H1 (cell line): Measurements from ENCODE around the gene CAPN7. TPM values are rescaled to one million over a fixed set of nuclear protein-coding genes. Genes with fewer than 3 reads are reported as not detected.
A peak's percentile ranks its signal among the peaks of the same experiment; 100 is the strongest.

ENCODE experiments used
- BRCA1 ChIP-seq: IDR thresholded peaks from 2 replicates; pipeline ENCODE4 v1.6.1; 2012; ENCODE audit warnings: low read depth, low read length, improper control_type of control experiment
- CHD7 ChIP-seq: fragments of 300-600 bp; sonication (generic); IDR thresholded peaks from 2 replicates; pipeline ENCODE4 v1.7.1; 2012; ENCODE audit warnings: low read length, moderate library complexity, mild to moderate bottlenecking, inconsistent platforms; ENCODE audit not compliant: insufficient replicate concordance
- FOSL1 ChIP-seq: IDR thresholded peaks from 2 replicates; pipeline ENCODE4 v1.6.1; 2011; ENCODE audit warnings: mild to moderate bottlenecking, low read depth, low read length, moderate library complexity; ENCODE audit not compliant: insufficient read depth
- GTF2F1 ChIP-seq: IDR thresholded peaks from 2 replicates; pipeline ENCODE4 v1.6.1; 2012; ENCODE audit warnings: low read depth, low read length, improper control_type of control experiment, borderline replicate concordance
- JUND ChIP-seq: IDR thresholded peaks from 2 replicates; pipeline ENCODE4 v1.6.1; 2011; ENCODE audit warnings: mild to moderate bottlenecking, improper control_type of control experiment, low read length
- RAD21 ChIP-seq, 2 experiments: IDR thresholded peaks in 1 of 2; conservative IDR thresholded peaks in 1 of 2; 2 replicates each; pipeline ENCODE4 v1.6.1; 2011; ENCODE audit warnings: low read depth in 2 of 2, low read length in 2 of 2, improper control_type of control experiment in 1 of 2, inconsistent platforms in 1 of 2, mild to moderate bottlenecking in 1 of 2, moderate library complexity in 1 of 2
- SP4 ChIP-seq: IDR thresholded peaks from 2 replicates; pipeline ENCODE4 v1.6.1; 2012; ENCODE audit warnings: low read length, inconsistent platforms
- ZNF274 ChIP-seq: IDR thresholded peaks from 2 replicates; pipeline ENCODE4 v1.7.0; 2012; ENCODE audit warnings: low read length, borderline replicate concordance; ENCODE audit errors: extremely low read depth
- polyA plus RNA-seq, 7 experiments: library from polyadenylated mRNA; depleted of rRNA in 3 of 7; stranded (reverse) in 5 of 7; unstranded in 2 of 7; fragments of >200 nt in 5 of 7; fragments of 200-250 nt in 2 of 7; gene quantifications; 1 replicate in 5 of 7; 2 replicates in 1 of 7; 4 replicates in 1 of 7; pipeline versions ENCODE4 v1.2.1 to v1.2.3, GENCODE V29; 2011 to 2013; ENCODE audit warnings: missing spikeins in 2 of 7, mixed read lengths in 2 of 7
- total RNA-seq: library from RNA; stranded (reverse); fragmentation: NEBNext Ultra II Directional; extraction: Animal tissue kit (Norgen Biotek cat#: 25700); gene quantifications from 2 replicates; pipeline ENCODE4 v1.2.1, GENCODE V29; 2021

Gene CAPN7
- total and polyA plus RNA-seq, 2 of the 8 experiments (the other 6 are each of a cell fraction or from before 2014, with no cell fraction given) = 5.3 to 13.2 TPM

- TF ChIP-seq CHD7 (no peak), ZNF274 (no peak), BRCA1 (no peak), RAD21 (IDR thresholded peaks at IDR 0.05 in 1 of 2, conservative IDR thresholded peaks at IDR 0.05 in 1 of 2; ENCODE audit: low read depth in 2 of 2, low read length in 2 of 2) (peak; percentile 40 to 53; a peak in 3 of 4 replicates), SP4 (no peak), JUND (no peak), GTF2F1 (no peak), FOSL1 (no peak)
- TF ChIP-seq, all 59 proteins: peak for 2
These were observed 66.6 kb downstream of the CAPN7 start (continued) for GRCh38 chr3:15272426-15273196.
